ENCODE data around the gene FCRL5.

The FCRL5 gene

GRCh38 chr1:157523774-157524493 lies 28.4 kb downstream of the FCRL5 start:
- DNase-seq (ENCODE audit: low read depth in 2 of 2): no peak

DNA sequence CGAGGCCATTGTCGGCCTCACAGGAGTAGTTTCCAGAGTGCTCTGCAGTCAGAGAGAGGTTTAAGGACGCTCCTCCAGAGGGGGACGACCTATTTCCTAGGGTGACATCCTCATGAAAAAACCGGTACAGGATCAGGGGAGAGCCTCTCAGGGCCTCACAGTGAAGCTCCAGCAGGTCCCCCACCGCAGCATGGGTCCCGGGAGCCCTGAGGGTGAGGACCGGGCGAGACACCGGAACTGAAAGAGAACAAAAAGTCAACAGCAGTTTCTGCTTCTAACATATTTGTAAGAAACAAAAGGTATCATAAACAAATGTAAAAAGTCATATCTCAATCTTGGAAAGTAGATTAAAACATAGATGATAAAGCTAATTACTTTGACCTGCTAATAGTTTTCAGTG lies 31.3 kb downstream of the FCRL5 start:
- DNase-seq (ENCODE audit: low read depth in 2 of 2): no peak

- no peak for DNase-seq (ENCODE audit: low read depth in 2 of 2)
These were observed 31.9 kb downstream of the FCRL5 start for GRCh38 chr1:157520386-157520935.

DNA sequence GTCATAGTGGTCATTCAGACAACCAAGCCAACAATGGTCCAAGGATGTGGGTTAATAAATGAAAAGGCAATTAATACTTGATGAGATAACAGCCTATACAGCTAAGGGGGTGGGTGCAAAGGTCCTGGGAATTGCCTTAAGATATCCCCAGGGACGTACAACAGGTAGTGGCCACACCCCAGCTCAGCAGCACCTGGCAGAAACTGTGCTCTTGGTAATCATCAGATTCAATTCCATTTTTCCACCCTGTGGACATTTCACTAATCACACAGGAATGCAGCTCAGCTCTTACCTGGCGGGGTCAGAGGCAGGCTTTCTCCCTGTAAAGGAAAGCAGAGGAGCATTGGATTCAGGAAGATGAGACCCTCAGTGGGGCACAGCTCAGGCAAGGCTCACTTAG lies 32.9 kb downstream of the FCRL5 start:
- no peak for DNase-seq (ENCODE audit: low read depth in 2 of 2)

GRCh38 chr1:157517016-157517415 lies 35.3 kb downstream of the FCRL5 start:
- DNase-seq (ENCODE audit: low read depth in 2 of 2): no peak

DNA sequence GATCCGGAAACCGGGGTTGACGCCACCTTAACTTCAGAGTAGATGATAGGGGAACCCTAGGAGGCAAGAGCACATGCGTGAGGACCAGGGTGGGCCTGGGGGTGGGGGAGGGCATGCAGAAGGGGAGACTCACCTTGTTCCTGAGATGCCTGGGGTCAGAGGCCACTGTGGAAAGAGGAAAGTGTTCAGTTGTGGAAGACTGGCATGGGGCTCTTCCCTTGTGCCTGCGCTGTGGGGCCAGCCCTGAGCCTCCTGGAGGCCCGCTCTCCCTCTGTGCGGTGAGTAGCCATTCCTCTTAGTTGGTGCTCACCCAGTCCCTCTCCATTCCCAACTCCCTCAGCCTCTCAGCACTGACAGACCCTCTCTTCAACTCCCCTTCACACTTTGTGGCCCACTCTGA lies 36.6 kb downstream of the FCRL5 start:
- no peak for DNase-seq (ENCODE audit: low read depth in 2 of 2)

DNA sequence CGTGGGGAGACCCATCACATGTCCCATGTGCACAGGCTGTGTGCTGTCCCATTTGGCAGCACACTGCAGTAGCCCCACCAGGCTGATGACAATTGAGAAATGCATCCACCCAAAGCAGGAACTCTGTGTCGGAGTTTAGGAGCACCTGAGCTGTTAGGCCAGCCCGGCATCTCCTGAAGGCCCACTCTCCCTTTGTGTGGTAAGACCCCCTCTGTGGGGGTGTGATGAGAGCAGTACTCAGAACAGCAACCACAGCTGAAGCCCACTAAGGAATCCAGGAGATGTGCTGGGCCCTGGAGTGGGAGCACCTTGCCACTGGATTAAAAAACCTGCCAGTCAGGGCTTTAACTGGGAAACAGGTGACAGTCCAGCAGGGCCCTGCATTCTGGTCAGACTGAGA lies 37.2 kb downstream of the FCRL5 start:
- no peak for DNase-seq (ENCODE audit: low read depth in 2 of 2)

- no peak for DNase-seq (ENCODE audit: low read depth in 2 of 2)
These were observed 40.0 kb downstream of the FCRL5 start for GRCh38 chr1:157512036-157512969.

DNA sequence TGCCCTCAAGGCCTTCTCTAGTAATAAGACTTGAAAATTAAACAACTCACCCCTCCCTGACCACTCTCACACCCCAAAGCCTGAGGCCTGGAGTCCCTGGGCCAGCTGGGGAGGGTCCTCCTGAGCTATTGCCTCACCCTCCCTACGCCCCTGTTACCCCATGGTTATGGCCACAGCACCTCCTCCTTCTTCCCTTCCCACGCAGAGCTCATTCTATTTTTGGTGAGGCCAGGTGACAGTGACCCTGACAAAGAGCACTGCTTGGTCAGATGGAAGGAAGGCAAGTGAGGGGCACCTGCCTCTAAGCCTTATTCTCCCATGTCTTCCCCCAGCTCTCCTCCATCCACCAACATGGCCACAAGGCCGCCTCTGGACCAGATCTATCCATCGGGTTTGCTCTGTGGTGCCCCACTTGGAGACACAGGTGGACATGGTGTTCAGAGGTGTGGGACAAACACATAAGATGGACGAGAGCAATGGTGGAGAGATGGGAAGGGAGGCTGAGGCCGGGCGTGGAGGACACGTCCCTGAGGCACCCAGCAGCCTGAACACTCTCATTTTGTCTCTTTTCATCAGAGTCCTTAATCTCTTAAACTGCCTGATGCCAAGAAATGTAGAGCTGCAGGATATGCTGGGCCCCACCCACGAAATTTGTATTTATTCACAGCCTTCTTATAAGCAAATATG lies 42.6 kb downstream of the FCRL5 start:
- DNase-seq (ENCODE audit: low read depth in 2 of 2): no peak

DNA sequence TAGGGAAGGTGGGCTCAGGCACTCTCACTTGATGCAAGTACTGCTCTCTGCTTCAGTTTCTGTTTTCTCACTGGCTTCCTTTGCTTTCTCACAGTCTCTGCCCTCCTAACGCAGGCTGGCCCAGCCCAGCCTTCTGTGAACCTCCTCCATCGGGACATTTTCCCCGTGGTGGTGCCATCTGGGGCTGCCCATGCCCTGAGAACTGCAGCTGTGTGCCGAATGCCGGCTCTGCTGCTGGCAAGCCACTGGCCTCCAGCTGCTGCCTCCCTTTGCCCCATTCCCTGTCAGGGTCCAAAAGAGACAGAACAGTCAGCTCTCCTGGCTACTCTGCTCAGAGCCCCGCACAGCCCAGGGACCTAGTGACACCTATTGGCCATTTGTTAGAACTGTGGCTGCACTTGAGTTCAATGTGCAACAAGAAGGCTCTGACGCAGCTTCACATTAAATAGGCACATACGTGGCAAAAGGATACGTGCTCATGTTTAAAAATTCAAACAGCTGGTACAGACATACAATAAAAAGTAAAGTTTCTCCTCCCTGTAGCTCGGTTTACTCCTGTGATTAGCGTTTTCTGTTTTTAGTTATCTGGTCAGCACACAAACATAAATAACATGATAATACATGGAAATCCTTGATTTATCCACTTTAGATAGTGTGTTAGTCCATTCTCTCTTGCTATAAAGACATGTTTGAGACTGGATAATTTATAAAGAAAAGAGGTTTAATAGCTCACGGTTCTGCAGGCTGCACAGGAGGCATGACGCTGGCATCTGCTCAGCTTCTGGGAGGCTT lies 46.6 kb downstream of the FCRL5 start:
- no peak for DNase-seq (ENCODE audit: low read depth in 2 of 2)

- no peak for DNase-seq (ENCODE audit: low read depth in 2 of 2)
These were observed 47.7 kb downstream of the FCRL5 start for GRCh38 chr1:157504646-157505045.

DNA sequence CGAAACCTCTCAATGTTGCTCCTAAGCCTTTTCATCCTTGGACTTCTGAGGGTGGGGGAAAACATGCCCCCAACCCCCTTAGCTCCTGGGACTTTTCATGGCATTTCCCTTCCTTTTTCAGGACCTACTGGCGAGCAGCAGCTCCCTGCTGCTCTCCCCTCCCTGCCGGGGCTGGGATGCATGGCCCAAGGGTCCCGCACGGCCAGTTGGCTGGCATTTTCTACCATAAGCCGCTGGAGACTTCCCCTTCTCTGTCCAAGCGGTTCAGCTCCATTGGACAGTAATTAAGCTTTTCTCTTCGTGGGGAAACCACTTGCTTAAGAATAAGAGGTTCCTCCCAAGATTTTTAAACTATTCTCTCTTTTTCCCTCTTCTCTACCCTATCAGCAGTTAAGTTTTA lies 52.8 kb downstream of the FCRL5 start:
- no peak for DNase-seq (ENCODE audit: low read depth in 2 of 2)

GRCh38 chr1:157498736-157499090 lies 53.6 kb downstream of the FCRL5 start:
- no peak for DNase-seq (ENCODE audit: low read depth in 2 of 2)

GRCh38 chr1:157497987-157498735 lies 54.2 kb downstream of the FCRL5 start:
- no peak for DNase-seq (ENCODE audit: low read depth in 2 of 2)

- no peak for DNase-seq (ENCODE audit: low read depth in 2 of 2)
These were observed 55.0 kb downstream of the FCRL5 start for GRCh38 chr1:157497284-157497683.

GRCh38 chr1:157496121-157496526 lies 56.2 kb downstream of the FCRL5 start:
- no peak for DNase-seq (ENCODE audit: low read depth in 2 of 2)

GRCh38 chr1:157495285-157495684 lies 57.0 kb downstream of the FCRL5 start:
- no peak for DNase-seq (ENCODE audit: low read depth in 2 of 2)

DNA sequence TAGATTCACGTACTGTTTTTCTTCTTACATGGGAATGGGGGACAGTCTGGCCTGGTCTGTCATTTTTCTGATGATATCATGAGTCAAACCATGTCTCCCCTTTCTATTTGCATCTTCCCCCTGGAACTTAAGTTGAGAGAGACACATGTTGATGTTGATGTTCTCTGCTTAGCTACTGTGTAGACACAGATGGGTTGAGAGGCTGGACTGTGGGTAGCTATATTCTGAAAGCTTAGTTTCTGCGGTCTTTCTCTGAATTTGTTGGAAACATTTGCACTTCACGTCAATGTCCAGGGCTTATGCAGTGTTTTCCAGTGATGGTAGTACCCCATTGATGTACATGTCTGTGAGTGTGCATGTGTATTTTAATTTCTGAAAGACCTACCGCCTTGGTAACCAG lies 58.2 kb downstream of the FCRL5 start:
- DNase-seq (ENCODE audit: low read depth in 2 of 2): no peak

- DNase-seq (ENCODE audit: low read depth in 2 of 2): no peak
These were observed 61.7 kb downstream of the FCRL5 start for GRCh38 chr1:157490467-157491165.

DNA sequence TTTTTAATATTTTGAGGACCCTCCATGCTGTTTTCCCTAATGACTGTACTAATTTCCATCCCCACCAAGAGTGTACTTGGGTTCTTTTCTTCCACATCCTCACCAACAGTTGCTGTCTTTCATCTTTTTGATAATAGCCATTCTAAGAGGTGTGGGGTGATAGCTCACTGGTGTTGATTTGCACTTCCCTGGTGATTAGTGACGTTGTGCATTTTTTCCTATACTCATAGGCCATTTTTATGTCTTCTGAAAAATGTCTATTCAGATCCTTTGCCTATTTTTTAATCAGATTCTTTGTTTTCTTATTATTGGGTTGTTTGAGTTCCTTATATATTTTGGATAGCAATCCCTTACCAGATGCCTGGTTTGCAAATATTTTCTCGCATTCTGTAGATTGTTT lies 64.2 kb downstream of the FCRL5 start:
- no peak for DNase-seq (ENCODE audit: low read depth in 2 of 2)
